ENCODE measurements around the gene FAM20C.

FAM20C gene

GRCh38 chr7:286266-286665, 93.9 kb downstream of the FAM20C start:
- Histone ChIP-seq H3K36me3 (no peaks in the 10 kb centered on the region), H3K9me3 (no peaks in the 10 kb centered on the region), H3K27ac (no peak overlapping the region), H3K4me3 (no peak overlapping the region), H3K4me1 (peaks cover 0 to 19% (median 9%) of the 10 kb centered on the region in 4 donors), H3K27me3 (peaks cover 0 to 58% of the 10 kb centered on the region in 2 donors)
- intact Hi-C loops (cut with DNase I; ENCODE audit: low total_unique reads): no loop called here
- peak in 1 of 2 donors; percentile 27 for DNase-seq
- no peak for TF ChIP-seq CTCF (IDR thresholded peaks at IDR 0.05)

- intact Hi-C loops (cut with DNase I; ENCODE audit: low total_unique reads): no loop called here
- TF ChIP-seq CTCF (IDR thresholded peaks at IDR 0.05): no peak
- peak in 1 of 2 donors; percentile 20 for DNase-seq
- no peak overlapping the region for H3K4me3 ChIP-seq
- peaks cover 0 to 79% of the 10 kb centered on the region in 2 donors for H3K27me3 ChIP-seq
- peaks cover 0 to 21% (median 9%) of the 10 kb centered on the region in 4 donors for H3K4me1 ChIP-seq
- no peak overlapping the region for H3K27ac ChIP-seq
- no peaks in the 10 kb centered on the region for H3K9me3 ChIP-seq
- no peaks in the 10 kb centered on the region for H3K36me3 ChIP-seq
These were observed 96.3 kb downstream of the FAM20C start for GRCh38 chr7:288671-289101.

GRCh38 chr7:289209-289755, 96.9 kb downstream of the FAM20C start:
- no peak overlapping the region for H3K4me3 ChIP-seq
- H3K27ac ChIP-seq: no peak overlapping the region
- peaks cover 0 to 85% of the 10 kb centered on the region in 2 donors for H3K27me3 ChIP-seq
- H3K9me3 ChIP-seq: no peaks in the 10 kb centered on the region
- DNase-seq: peak in 1 of 2 donors; percentile 52
- no peak for TF ChIP-seq CTCF (IDR thresholded peaks at IDR 0.05)
- intact Hi-C loops (cut with DNase I; ENCODE audit: low total_unique reads): no loop called here
- peaks cover 0 to 21% (median 9%) of the 10 kb centered on the region in 4 donors for H3K4me1 ChIP-seq
- H3K36me3 ChIP-seq: no peaks in the 10 kb centered on the region

GRCh38 chr7:289756-290553, 97.6 kb downstream of the FAM20C start, which contains the start of gene FOXL3:
FOXL3 (plus strand) TSS chr7:290170; CDS start chr7:290170, 0 bp downstream.
- intact Hi-C loops (cut with DNase I; ENCODE audit: low total_unique reads): no loop called here
- H3K27ac ChIP-seq: no peak within 1 kb of the TSS
- no peaks in the 10 kb centered on the region for H3K9me3 ChIP-seq
- H3K4me1 ChIP-seq: peaks cover 0 to 21% (median 9%) of the 10 kb centered on the region in 4 donors
- no peaks in the 10 kb centered on the region for H3K36me3 ChIP-seq
- H3K4me3 ChIP-seq: no peak within 1 kb of the TSS
- DNase-seq: peak in 1 of 2 donors; percentile 52
- peaks cover 0 to 85% of the 10 kb centered on the region in 2 donors for H3K27me3 ChIP-seq
- no peak for TF ChIP-seq CTCF (IDR thresholded peaks at IDR 0.05)

GRCh38 chr7:290554-291372, 98.4 kb downstream of the FAM20C start:
- no peaks in the 10 kb centered on the region for H3K9me3 ChIP-seq
- H3K4me3 ChIP-seq: no peak overlapping the region
- no peak for TF ChIP-seq CTCF (IDR thresholded peaks at IDR 0.05)
- peaks cover 0 to 21% (median 9%) of the 10 kb centered on the region in 4 donors for H3K4me1 ChIP-seq
- peak in 1 of 2 donors; percentile 47 for DNase-seq
- no peak overlapping the region for H3K27ac ChIP-seq
- peaks cover 0 to 85% of the 10 kb centered on the region in 2 donors for H3K27me3 ChIP-seq
- intact Hi-C loops (cut with DNase I; ENCODE audit: low total_unique reads): no loop called here
- H3K36me3 ChIP-seq: no peaks in the 10 kb centered on the region

All from tibial artery (tissue), 4 donors.